ENCODE measurements around the gene HS3ST4. TPM values are rescaled to one million over a fixed set of nuclear protein-coding genes. Genes with fewer than 3 reads are reported as not detected.

HS3ST4 gene
- total and polyA plus RNA-seq, 10 of the 15 experiments (the other 5 are each of a cell fraction or from before 2014, with no cell fraction given) = 0.05 TPM; not detected in 9

GRCh38 chr16:25817876-25818275 is 126.1 kb downstream of the HS3ST4 start:
- Histone ChIP-seq H2AFZ (ENCODE audit: control insufficient read depth, low read depth, low read length) (no peak overlapping the region), H3K79me2 (ENCODE audit: control insufficient read depth, insufficient read depth, low read length) (no peaks in the 10 kb centered on the region), H3K4me2 (ENCODE audit: control insufficient read depth, insufficient read depth) (no peak overlapping the region), H3K4me1 (ENCODE audit: control insufficient read depth, insufficient read depth, low read length) (no peaks in the 10 kb centered on the region), H3K9ac (ENCODE audit: control insufficient read depth, insufficient read depth, low read length) (no peak overlapping the region), H3K36me3 (ENCODE audit: control insufficient read depth in 2 of 2, insufficient read depth in 2 of 2, low read length in 1 of 2) (no peaks in the 10 kb centered on the region), H4K20me1 (ENCODE audit: control insufficient read depth, insufficient read depth) (no peaks in the 10 kb centered on the region), H3K4me3 (no peak overlapping the region), H3K9me3 (replicated peaks; ENCODE audit: control insufficient read depth, insufficient read depth, low read length) (no peaks in the 10 kb centered on the region), H3K27ac (ENCODE audit: control insufficient read depth, insufficient read depth) (no peak overlapping the region), H3K27me3 (replicated peaks in 1 of 2; ENCODE audit: control insufficient read depth in 2 of 2, insufficient read depth in 2 of 2, low read length in 1 of 2) (no peaks in the 10 kb centered on the region)
- ChIA-PET SMC1A (ENCODE audit: uncharacterized antibody, unreplicated experiment) (no interaction called here), CTCF (interaction anchor here (0.6 kb wide), 1 partner anchor 1292 kb away, joined by 3 read pairs; no protein-coding TSS in a partner anchor), RAD21 (ENCODE audit: unreplicated experiment) (no interaction called here), POLR2A (no interaction called here)
- in situ Hi-C loops (cut with MboI) (no loop called here), intact Hi-C loops (cut with micrococcal nuclease; ENCODE audit: unreplicated experiment) (no loop called here)
- no peak for TF ChIP-seq SKIL (IDR thresholded peaks at IDR 0.05; ENCODE audit: low read depth, poor library complexity, severe bottlenecking)
- TF ChIP-seq ZBTB40 (IDR thresholded peaks at IDR 0.05; ENCODE audit: borderline replicate concordance) = no peak
- no peak for TF ChIP-seq NFIC (IDR thresholded peaks at IDR 0.05; ENCODE audit: low read depth, low read length)
- no peak for TF ChIP-seq STAT3 (IDR thresholded peaks at IDR 0.05; ENCODE audit: low read depth, low read length)
- TF ChIP-seq GATAD2B (conservative IDR thresholded peaks at IDR 0.05; ENCODE audit: low read depth) = no peak
- ATAC-seq = no peak
- WGBS (ENCODE audit: insufficient coverage, insufficient replicate concordance, low lambda C conversion rate, missing lambda C conversion rate) = 65% methylated on average over 4 of the region's 4 CpGs
- DNase-seq (ENCODE audit: low read depth, low spot score) = no peak
- no TSS peak for BruUV-seq (replicated peaks)
- FAIRE-seq = no peak

Measured in GM12878 (cell line).